ENCODE measurements around the gene ZNF839. TPM values are rescaled to one million over a fixed set of nuclear protein-coding genes. Genes with fewer than 3 reads are reported as not detected.

ZNF839 gene
- total RNA-seq, 4 donors from 2014 or later = 3.8 to 12.6 (median 8.1) TPM

DNA sequence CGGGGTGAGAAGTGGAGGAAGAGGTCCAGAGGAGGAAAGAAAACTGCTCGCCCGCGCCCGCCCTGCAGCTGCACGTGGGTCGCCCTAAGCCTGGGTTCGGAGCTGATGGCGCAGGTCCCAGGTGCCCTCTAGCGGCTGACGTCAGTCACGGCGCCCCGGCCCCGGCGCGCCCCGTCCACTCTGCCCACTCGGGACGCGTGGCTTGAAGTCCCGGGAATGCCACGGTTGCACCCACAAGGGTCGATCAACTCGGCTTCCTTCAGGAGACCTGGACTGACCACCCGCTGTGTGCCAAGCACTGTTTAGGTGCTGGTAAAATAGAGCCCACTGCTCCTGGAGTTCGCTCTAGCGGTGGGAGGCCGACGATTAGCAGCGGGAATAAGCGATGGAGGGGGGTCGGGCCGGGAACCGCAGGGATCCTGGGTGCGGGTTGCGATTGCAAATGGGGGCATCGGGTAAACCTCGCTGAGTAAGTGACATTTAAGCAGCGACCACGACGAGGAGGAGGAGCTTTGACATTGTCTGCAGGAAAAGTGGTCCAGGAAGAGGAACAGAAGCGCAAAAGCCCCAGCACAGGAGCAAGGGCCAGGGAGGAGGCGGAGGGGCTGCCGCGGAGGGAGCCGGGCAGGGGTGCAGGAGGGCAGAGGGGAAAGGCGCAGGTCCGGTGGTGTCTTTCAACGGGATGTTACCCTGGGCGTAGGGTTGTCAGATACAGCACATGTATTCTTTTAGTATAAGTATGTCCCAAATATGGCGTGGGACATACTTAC is 5.1 kb upstream of the ZNF839 start:
- TF ChIP-seq CTCF (IDR thresholded peaks at IDR 0.05) = peak in 1 of 3 donors; percentile 96
- ATAC-seq (ENCODE audit: low FRiP score) (peak; percentile 78), DNase-seq (ENCODE audit: low spot score) (peak; percentile 68)

GRCh38 chr14:102315121-102315520 is 4.4 kb upstream of the ZNF839 start:
- ATAC-seq (ENCODE audit: low FRiP score) (no peak), DNase-seq (ENCODE audit: low spot score) (no peak)
- no peak for TF ChIP-seq CTCF (IDR thresholded peaks at IDR 0.05)

DNA sequence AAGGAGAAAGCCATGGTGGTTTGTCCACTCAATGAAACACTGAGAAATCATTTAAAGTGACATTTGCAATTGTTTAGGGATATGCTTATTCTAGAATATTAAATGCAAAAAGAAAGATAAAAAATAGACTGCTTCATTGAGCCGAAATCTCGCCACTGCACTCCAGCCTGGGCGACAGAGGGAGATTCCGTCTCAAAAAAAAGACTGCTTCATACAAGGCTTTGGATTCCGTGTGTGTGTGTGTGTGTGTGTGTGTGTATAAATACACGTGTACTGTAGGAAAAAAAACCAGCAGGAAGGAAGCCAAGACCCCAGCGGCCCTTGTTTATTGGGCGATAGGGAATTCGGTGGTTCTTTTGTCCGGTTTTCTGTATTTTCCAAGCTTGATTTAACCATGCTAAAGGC is 3.2 kb upstream of the ZNF839 start:
- TF ChIP-seq CTCF (IDR thresholded peaks at IDR 0.05) = no peak
- ATAC-seq (ENCODE audit: low FRiP score) (no peak), DNase-seq (ENCODE audit: low spot score) (no peak)

GRCh38 chr14:102316743-102317563 is 2.6 kb upstream of the ZNF839 start:
- DNase-seq (ENCODE audit: low spot score) (peak; percentile 79), ATAC-seq (ENCODE audit: low FRiP score) (peak; percentile 81)
- peak in 2 of 3 donors; percentile 30 to 85 for TF ChIP-seq CTCF (IDR thresholded peaks at IDR 0.05)

DNA sequence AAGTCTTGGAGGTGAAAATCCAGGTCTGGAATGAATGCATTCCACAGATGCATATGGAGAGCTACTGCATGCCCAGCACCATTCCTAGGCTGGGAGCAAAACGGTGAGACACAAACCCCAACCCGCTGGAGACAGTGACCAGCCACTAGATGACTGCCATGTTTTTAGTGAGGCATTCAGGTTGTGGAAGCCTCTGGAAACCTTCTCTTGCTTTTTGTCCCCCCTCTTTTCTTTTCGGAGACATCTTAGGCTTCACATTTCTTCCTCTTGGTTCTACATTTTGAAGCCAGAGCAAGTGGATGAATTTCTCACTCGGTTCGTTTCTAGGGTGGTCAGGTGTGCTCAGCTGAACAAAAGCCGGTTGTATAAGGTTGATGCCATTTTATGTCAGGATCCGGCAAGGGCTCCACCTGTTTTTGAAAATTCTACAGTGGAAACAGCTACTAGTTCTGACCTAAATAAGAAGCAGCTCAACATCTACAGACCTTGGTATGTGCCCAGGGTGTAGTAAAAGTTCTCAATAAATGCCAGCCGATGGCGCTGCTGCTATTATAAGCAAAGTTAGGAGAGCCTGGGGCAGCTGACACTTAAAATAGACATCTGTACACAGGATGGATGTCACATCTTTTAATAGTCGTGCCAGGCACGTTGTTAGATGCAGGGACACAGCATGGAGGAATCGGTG is 1.8 kb upstream of the ZNF839 start:
- ATAC-seq (ENCODE audit: low FRiP score) = no peak
- no peak for TF ChIP-seq CTCF (IDR thresholded peaks at IDR 0.05)
- DNase-seq (ENCODE audit: low spot score) = no peak

DNA sequence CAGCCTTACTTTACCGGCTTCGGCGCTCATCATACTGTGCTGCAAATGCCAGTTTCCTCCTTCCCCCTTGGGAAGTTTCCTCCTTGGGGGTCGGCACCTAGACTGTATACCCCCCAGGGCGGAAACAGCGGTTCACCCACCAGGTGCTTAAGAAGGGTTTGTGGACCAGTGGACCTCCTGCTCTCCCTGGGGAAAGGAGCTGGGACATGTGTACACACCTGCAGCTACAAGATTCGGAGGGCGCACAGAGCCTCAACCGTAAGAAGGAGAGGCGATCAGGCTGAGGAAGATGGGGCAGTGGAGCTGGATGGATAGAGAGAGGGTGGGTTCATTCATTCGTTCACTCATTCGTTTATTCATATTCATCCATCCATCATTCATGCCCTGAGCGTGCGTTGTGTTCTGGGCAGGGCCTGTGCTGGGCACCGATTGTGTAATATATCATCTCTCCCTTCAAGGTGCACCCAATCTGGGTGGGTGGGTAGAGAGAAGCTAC is 717 bp upstream of the ZNF839 start:
- TF ChIP-seq CTCF (IDR thresholded peaks at IDR 0.05) = no peak
- DNase-seq (ENCODE audit: low spot score) (no peak), ATAC-seq (ENCODE audit: low FRiP score) (no peak)

All from omental fat pad (tissue), 4 donors.